ENCODE measurements around the gene SLC2A5. TPM values are rescaled to one million over a fixed set of nuclear protein-coding genes. Genes with fewer than 3 reads are reported as not detected.
"Not testable (repeated sequence)": the region's sequence is repeated elsewhere in the genome, so short reads cannot be mapped to it uniquely, and the experiment has no call there.

The SLC2A5 gene
- total RNA-seq, 2 experiments from 2014 or later: not detected

- TF ChIP-seq CTCF (IDR thresholded peaks at IDR 0.05): no peak
- POLR2A ChIA-PET: no interaction called here
- intact Hi-C loops (cut with micrococcal nuclease): no loop called here
- Mint-ChIP-seq H3K9me3 (peaks cover 14% of the 10 kb centered on the region), H3K27ac (no peak overlapping the region), H3K4me3 (no peak overlapping the region), H3K4me1 (ENCODE audit: low read depth) (no peaks in the 10 kb centered on the region), H3K36me3 (ENCODE audit: low read depth) (peaks cover 3% of the 10 kb centered on the region), H3K27me3 (no peaks in the 10 kb centered on the region)
- ATAC-seq (no peak), DNase-seq (no peak)
- CTCF ChIA-PET: interaction anchor here (1.6 kb wide), 1 partner anchor 33 kb away, joined by 6 read pairs; no protein-coding TSS in a partner anchor
Observed at GRCh38 chr1:9037476-9038337, 31.7 kb downstream of the SLC2A5 start.

GRCh38 chr1:9035226-9035625, 34.2 kb downstream of the SLC2A5 start:
- intact Hi-C loops (cut with micrococcal nuclease): no loop called here
- ChIA-PET POLR2A (no interaction called here), CTCF (no interaction called here)

GRCh38 chr1:9033363-9033762, 36.1 kb downstream of the SLC2A5 start:
- Mint-ChIP-seq H3K36me3 (ENCODE audit: low read depth) (peaks cover 6% of the 10 kb centered on the region), H3K27me3 (no peaks in the 10 kb centered on the region), H3K4me1 (ENCODE audit: low read depth) (no peaks in the 10 kb centered on the region), H3K9me3 (peaks cover 14% of the 10 kb centered on the region), H3K4me3 (no peak overlapping the region), H3K27ac (no peak overlapping the region)
- DNase-seq (no peak), ATAC-seq (no peak)
- POLR2A ChIA-PET: no interaction called here
- CTCF ChIA-PET: interaction anchor here (1.3 to 2.0 kb wide), 2 partner anchors 28 to 45 kb away, joined by 3 to 9 read pairs; no protein-coding TSS in a partner anchor
- TF ChIP-seq CTCF (IDR thresholded peaks at IDR 0.05): no peak
- intact Hi-C loops (cut with micrococcal nuclease): no loop called here

More at GRCh38 chr1:9035226-9035625, 34.2 kb downstream of the SLC2A5 start:
- H3K27me3 Mint-ChIP-seq: no peaks in the 10 kb centered on the region
- H3K9me3 Mint-ChIP-seq: peaks cover 14% of the 10 kb centered on the region
- H3K27ac Mint-ChIP-seq: no peak overlapping the region
- H3K4me3 Mint-ChIP-seq: no peak overlapping the region
- TF ChIP-seq CTCF (IDR thresholded peaks at IDR 0.05): no peak
- DNase-seq (no peak), ATAC-seq (no peak)
- H3K36me3 Mint-ChIP-seq (ENCODE audit: low read depth): peaks cover 6% of the 10 kb centered on the region
- no peaks in the 10 kb centered on the region for H3K4me1 Mint-ChIP-seq (ENCODE audit: low read depth)

GRCh38 chr1:9031484-9032259, 37.8 kb downstream of the SLC2A5 start:
- TF ChIP-seq CTCF (IDR thresholded peaks at IDR 0.05): no peak
- peaks cover 6% of the 10 kb centered on the region for H3K36me3 Mint-ChIP-seq (ENCODE audit: low read depth)
- ChIA-PET POLR2A (interaction anchor here (1.0 kb wide), 1 partner anchor 85 kb away, joined by 3 read pairs; no protein-coding TSS in a partner anchor), CTCF (interaction anchor here (0.8 to 2.0 kb wide), 3 partner anchors 27 to 79 kb away, joined by 3 to 9 read pairs (median 3); no protein-coding TSS in a partner anchor)
- peaks cover 14% of the 10 kb centered on the region for H3K9me3 Mint-ChIP-seq
- H3K4me3 Mint-ChIP-seq: no peak overlapping the region
- ATAC-seq: no peak
- no peak overlapping the region for H3K27ac Mint-ChIP-seq
- no peaks in the 10 kb centered on the region for H3K4me1 Mint-ChIP-seq (ENCODE audit: low read depth)
- intact Hi-C loops (cut with micrococcal nuclease): no loop called here
- no peak for DNase-seq
- no peaks in the 10 kb centered on the region for H3K27me3 Mint-ChIP-seq

- H3K27me3 Mint-ChIP-seq; CTCF ChIA-PET; H3K4me3 Mint-ChIP-seq; ATAC-seq; H3K27ac Mint-ChIP-seq; intact Hi-C loops (cut with micrococcal nuclease); H3K4me1 Mint-ChIP-seq (ENCODE audit: low read depth); DNase-seq; H3K36me3 Mint-ChIP-seq (ENCODE audit: low read depth): not testable (repeated sequence)
- peaks cover 13% of the 10 kb centered on the region for H3K9me3 Mint-ChIP-seq
- POLR2A ChIA-PET: interaction anchor here (1.0 kb wide), 1 partner anchor 85 kb away, joined by 3 read pairs; no protein-coding TSS in a partner anchor
Observed at GRCh38 chr1:9031077-9031476, 38.4 kb downstream of the SLC2A5 start.
